HG03159 (cell line): Measurements from ENCODE around the gene MRTFA.

ENCODE experiments used
- ATAC-seq: cut with Tn5 transposase; IDR thresholded peaks from one replicate; pipeline ENCODE4 v1.9.1; 2021; ENCODE audit warnings: mild to moderate bottlenecking, moderate library complexity; ENCODE audit not compliant: unreplicated experiment

The MRTFA gene

DNA sequence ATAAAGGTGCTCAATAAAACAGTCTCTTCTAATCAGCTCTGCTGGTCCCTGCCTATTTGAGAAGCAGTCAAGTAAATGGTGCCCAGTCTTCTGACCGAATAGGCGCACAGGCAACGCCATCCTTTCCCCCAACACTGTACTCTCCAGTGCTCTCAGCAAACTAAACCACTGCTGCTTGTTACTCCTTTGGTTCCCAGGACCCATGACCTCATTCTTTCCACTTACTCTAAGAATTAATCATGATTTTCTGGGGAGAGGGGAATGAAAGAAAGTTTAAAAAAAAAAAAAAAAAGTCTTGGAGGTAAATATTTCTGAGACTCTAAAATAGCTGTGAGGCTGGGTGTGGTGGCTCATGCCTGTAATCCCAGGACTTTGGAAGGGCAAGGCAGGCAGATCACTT is 202.4 kb downstream of the MRTFA start:
- ATAC-seq, result no peak

DNA sequence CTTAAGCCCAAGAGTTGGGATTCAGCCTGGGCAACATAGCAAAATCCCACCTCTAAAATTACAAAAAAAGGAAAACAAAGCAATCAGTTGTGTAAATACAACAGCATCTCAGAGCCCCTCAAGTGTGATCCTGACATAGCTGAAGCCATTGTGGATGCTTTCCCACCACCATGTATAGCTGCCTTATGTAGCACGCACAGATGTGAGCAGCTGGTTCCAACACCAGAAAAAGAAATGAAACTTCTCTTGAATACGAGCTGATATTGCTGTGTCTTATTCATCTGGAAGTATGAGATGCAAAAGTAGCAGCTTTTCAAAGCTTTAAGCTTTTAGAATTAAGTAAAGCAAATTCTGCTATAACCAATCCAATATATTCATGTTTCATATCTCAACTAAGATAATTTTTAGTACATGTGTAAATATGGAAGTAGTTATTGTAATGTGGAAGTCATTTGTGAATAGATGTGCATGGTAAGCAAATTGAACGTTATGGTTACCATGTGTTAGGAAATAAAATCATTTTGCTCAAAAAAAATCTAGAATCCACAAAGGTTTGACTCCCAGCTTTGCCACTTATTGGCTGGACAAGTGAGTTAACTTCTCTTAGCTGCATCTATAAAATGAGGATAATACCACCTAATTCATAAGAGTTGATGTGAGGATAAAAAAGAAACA is 203.0 kb downstream of the MRTFA start:
- no peak for ATAC-seq

DNA sequence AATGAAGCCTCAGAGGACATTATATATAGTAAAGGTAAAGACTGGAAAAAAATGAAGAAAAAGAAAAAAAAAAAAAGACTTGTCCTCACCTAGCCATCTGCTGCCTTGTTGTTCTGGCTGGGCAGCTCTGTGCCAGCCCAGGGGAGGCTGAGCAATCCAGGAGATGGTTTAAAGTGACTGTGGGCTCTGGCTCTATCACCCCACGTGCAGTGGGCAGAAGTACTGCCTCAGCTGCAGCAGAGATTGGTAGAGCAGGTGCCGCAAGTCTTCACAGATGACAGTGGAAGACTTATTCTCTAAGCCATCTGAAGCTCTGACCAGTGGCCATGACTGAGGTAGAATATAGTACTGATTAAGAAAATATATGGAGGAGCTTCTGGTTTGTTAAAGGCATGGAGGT is 203.9 kb downstream of the MRTFA start:
- no peak for ATAC-seq

DNA sequence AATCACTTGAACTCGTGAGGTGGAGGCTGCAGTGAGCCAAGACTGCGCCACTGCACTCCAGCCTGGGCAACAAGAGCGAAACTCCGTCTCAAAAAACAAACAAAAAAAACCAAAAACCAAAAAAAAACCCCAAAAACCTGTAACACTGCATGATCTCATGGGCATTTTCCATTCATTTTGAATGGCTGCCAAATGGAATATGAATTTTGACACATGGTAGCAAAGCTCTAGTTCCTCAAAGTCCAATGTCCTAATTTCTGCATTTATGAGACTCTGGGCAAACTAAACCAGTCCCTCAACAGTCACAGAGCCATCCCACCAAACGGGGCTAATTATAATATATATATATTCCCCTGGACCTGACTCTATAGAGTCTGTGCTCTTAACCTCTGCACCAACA is 204.4 kb downstream of the MRTFA start:
- ATAC-seq, result no peak

DNA sequence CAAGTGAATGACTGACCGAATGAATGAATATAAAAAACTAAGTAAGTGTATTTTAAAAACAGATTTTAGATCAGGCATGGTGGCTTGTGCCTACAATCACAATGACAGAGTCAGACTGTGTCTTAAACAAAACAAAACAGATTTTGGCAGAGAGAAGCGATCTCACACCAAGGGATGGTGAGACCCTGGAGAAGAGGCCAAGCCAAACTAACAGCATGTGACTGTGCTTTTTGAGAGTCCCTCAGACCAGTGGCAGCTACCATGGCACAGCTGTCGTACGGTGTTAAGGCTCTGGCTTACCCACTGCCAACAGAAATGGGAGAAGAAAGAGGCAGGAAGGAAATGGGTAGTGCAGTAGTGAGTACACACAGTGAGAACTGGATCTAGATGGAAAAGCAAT is 205.5 kb downstream of the MRTFA start:
- ATAC-seq, result no peak

DNA sequence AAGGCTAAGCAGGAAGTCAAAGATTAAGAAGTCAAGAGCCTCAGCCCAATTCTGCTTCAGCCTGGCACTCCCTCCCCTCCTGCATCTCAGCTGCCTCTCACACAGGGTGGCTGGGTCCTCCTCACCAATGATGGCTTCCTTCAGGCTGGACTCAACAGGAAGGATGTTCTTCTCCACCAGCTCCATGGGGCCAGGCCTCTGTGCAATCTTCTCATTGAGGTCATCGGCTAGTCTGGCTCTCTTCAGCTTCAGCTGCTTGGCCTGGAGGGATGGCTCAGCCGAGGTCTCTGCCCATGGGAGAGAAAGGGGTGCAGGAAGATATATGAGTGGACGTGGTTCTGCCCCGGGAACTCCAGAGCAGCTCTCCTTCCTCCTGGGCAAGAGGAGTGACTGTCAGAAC is 207.0 kb downstream of the MRTFA start:
- no peak for ATAC-seq

DNA sequence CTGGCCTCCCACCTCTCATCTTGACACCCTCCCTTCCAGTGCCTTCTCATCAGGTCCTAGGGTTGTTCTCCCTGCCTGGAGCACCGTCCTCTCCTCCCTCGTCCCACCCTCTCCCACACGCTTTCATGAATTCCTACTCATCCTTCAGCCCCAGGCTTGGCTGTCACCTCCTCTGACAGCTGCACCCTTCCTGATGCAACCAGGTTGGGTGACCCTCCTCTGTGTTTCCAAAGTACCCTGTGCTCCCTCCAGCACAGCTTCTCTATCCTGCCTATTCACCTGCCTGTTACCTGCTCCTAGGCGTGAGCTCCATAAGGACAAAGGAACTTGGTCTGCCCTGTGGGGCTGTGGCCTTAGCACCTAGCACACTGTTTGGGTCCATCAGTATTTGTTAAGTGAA is 207.7 kb downstream of the MRTFA start:
- no peak for ATAC-seq

DNA sequence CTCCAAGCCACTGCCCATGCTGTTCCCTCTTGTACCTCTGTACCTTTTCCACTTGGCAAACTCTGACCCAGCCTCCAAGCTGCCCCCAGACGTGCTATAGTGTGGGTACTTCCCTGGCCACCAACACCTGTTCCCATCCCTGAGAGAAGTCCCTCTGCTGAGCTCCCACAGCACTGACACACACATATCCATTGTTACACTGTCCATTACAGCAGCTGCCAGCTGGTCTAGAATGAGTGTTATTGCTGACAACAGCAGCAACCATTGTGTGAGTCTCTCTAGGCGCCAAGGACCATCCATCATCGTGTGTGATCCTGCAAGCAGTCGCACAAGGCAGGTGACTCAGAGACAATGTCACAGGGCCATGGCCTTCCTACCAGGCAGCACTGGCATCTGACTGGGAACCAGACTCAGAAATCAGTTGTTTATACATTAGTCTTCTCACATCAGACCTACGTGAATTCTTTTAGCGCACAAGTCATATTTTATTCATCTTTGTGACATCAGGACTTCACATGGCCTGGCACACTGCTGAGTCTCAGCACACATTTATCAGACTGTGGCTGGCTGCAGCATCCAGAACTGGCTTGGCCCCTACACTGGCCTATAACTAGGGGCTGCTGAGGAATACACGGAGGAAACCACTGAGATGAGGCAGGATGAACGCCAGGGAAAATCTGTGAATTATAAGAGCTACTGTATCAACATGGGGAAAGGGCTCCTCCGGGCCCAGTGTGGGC is 209.8 kb downstream of the MRTFA start:
- no peak for ATAC-seq

DNA sequence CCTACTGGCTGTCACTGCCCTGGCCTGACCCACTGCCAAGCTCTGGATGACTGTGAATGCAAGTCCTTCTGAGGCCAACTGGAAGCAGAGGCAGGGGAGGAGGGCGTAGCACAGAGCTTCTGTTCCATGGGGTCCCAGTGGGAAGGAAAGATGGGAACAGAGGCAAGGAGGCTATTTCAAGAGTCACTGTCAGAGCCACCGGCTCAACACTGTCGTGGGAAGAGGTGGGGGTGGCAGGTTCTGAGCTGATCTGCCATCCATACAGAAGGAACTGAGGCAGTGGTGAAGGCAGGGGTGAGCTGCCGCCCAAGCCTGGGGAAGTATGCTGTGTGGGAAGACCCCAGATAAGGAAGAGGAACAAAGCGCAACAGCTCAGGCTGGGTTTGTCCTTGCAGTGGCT is 211.4 kb downstream of the MRTFA start:
- ATAC-seq, result no peak

DNA sequence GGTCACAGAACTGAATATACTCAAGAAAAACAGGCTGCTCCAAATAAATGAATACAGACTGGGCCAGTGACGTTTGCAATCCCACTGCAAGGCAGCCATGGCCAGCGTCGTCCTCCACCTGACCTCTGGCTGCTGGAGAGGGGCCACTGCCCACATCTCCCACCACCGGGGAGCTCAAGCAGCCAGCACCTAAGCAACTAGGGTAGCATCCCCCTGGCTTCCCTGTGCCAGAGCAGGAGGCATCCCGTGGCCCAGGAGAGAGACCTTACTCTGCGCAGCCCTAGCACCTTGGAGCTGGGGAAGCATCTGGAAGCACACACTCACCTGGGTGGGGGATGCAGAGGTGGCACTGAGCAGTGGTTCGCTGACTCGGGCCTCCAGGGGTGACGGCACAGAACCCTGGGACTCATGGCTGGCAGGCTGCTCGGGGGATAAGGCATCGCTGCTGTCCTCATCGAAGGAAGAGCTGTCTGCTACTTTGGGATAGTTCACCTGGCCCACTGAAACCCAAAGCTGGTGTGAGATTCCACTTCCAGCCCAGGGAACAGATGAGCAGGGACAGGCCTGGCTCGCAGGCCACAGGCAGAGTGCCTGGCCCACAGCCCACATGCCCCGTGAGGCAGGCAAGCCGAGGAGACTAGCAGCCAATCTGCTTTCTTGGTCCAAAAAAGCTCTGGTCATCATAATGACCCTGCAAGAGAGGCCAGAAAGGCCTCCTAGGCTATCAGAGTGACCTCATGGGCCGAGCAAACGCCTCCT is 212.5 kb downstream of the MRTFA start:
- no peak for ATAC-seq

DNA sequence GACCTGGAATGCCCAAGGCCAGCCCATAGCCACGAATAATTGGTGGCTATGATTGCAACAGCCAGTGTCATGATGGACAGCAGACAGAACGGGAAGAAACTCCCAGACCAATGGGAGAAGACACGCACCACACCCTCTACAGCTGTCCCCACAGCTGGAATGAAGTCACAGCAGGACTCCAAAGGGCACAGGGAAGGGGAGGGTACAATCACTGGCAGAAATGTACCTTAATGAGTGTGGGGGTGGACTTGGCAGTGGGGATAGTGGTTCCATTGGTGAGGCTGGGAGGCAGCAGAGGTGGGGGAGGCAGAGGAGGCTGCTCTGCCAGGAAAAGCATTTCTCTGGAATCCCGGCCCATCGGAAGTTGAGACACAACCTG is 213.2 kb downstream of the MRTFA start:
- ATAC-seq, result no peak

DNA sequence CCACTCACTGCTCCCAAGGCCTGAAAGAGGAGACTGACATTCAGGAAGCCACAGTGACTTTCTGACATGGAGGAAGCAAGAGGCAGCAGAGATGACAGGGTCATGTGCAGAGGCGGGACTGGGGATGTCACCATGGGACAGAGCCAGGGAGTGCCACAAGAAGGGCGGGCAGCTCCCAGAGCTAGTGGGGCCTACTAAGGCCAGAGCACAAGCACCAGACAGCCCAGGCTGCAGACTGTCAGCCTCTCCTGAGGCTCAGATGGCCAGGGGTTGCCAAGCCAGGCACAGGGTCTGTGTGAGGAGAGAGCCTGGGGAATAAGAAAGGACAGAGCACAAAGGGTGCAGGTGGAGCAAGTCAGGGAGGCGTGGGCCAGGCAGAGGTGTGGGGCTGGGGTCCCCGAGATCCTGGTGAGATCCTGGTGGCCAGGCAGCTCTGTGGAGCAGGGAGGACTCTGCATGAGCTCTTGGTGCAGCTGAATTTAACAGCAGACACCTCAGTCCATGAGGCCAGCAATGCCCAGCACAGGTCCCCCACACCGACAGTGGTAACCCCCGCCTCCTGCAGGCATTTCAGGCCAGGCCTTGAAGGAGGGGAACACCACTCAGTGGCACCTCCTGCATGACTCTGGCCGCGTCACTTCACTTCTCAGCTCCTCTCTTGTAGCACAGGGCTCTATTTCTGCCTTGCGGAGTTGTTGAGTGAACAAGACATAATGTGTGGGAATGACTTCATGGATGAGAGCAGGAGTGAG is 213.8 kb downstream of the MRTFA start:
- ATAC-seq, result no peak

DNA sequence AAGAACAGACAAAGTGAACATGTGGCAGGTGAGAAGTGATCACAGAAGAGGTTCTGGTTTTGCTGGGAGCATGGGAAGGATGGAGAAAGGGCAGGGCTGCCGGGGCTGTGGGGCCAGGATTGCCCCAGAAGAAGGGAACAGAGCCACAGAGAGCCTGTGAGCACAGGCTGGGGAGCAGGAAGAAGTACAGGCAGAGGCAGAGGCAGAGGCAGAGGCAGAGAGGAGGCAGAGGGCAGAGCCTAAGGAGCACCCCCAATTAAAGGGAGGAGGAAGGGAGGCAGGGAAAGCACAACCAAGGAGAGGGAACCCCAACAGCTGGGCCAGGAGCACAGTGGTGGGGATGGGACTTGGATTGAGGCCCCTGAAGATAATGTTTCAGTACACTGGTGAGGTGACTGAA is 214.6 kb downstream of the MRTFA start:
- ATAC-seq, result no peak

DNA sequence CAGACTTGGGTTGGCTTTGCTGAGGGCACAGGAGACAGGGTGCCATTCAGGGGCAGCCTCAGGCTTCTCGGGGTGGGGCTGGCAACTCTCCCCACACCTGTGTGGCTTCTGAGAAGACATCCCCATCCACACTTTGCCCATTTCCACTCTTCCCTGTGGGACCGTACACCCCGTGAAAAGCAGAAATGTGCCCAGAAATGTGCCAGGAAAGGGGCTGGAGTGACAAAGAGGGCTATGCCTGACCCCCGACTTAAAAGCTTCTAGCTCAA is 215.5 kb downstream of the MRTFA start:
- ATAC-seq, result no peak

DNA sequence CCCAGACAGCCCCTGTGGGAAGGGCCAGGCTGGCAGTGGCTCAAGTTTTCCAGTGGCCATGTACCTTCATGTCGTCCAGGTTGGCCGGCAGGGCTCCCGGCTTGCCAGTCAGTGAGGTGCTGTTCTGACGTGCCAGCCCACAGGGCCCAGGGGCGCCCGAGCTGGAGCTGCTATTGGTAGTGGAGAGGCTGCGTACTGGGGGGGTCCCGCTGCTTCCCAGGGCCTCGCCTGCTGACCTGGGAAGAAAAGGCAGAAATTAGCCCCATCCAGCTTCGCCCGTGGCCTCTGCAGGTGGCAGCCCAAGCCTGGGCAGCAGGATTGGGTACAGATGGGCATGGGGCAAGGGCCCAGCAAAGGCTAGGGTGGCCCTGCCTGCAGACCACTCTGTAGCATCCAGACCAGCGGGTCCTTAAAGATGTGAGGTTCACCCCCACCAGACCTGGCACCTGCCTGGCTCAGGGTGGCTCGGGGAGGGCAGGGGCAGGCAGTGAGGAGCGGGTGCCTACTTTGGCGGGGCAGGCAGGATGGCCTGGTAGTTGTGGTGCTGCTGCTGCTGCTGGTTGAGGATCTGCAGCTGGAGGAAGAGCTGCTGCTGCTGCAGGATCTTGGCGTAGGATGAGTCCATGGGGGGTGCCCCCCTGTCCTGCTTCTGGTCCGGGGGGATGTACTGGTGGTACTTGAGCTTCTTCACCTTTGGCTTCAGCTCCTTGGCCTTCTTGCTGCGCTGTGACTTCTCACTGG is 216.0 kb downstream of the MRTFA start:
- no peak for ATAC-seq

DNA sequence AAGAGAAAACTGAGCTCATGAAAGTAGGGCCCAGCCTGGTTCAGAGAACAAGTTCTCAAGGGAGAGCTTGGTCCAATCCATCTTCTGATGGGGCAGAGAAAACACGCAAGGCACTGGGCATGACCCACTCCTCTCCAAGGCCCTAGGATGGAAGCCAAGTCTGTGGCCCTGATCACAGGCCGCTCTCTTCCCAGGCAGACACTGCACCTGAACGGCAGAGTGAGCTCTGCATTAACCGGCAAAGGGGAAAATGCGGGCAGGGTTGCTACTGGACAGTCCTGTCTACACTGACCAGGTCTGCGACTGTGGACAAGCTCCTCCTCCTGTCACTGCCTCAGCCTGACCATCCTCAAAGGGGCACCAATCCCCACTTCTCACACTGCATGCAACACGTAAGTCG is 216.8 kb downstream of the MRTFA start:
- no peak for ATAC-seq

DNA sequence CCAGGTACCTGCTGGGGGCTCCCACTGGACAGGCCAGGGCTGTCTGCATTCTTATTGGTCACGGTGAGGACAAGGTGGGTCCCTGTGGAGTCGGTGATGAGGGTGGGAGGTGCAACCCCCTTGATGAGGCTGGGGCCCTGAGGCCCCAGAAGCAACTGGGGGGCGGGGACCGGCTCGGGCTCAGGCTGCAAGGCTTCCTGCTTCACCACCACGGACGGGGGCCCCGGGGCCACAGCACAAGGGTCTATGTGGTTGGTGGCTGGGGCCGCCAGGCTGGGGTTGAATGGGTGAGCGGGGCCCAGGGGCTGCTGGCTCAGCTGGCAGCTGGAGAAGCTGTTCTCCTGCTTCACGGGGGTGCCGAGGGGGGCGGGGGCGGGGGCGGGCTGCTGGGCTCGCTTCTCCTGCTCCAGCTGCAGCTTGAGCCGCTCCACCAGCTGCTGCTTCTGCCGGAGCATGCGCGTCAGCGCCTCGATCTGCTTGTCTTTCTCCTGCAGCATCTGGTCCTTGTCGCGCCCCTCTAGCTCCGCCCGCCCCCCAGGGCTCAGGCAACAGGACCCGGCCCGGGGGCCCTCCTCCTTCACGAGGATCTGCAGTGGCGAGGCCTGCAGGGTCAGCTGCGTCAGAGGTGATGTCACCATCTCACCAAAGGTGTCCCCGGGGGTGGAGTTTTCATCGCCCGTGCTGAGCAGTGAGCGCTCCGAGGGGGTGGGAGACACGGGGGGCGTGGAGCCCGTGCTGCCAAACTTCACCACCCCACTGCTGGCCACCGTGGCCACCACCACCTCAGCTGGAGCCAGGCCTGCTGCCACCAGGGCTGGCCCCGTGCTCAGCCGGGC is 217.9 kb downstream of the MRTFA start:
- no peak for ATAC-seq

DNA sequence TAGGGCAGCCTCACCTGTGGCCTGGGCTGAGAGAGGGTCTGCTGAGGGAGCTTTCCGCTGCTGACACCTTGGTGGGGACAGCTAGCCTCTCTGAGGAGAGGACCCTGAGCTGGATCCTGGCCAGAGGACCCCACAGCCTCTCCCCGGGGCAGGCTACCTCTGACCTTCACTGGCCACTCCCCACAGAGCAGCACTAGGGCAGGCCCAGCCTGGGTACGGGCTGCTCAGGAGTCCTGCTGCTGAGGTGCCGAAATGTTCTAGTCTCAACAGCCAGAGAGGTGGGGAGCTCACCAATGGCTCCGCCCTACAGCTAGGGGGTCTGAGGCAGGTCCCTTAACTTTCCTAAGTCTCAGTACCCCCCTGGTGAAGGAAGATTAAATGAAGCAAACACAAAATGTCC is 218.6 kb downstream of the MRTFA start:
- ATAC-seq, result no peak

DNA sequence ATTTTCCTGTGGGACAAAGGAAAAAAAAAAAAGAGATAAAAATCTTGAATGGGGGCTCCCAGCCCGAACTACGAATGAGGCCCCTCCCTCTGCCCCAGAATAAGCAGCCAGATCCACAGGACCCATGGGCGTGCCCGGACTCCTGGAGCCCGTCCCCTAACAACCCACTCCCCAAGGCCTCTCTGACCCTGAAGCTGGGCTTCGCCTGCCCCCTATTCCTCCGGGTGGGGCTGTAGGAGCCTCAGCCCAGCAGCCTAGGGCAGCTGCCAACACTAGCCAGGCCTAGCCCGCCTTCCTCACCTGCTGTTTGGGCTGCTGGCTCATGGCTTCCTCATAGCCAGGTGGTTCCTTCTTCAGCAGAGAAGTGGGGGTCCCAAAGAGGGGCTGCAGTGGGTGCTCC is 219.5 kb downstream of the MRTFA start:
- ATAC-seq, result no peak

DNA sequence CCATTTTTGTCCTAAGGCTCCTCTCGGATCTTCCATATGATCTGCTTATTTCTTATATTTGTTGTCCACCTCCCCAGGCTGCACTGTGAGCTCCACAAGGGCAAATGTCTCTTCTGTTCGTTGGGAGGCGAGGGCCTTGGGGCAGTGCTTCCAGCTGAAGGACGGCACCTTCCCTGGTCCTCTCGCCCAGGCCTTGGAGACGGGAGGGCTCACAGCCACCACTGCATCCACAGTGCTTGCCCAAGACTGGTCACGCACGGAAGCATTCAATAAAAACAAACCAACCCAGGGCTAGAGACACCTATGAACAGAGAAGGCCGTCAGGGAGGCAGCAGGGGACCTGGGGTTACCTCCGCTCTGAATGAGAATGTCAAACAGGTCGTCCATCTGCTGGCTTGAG is 219.9 kb downstream of the MRTFA start:
- ATAC-seq, result no peak
